ENCODE measurements around the gene DCST2.

DNA sequence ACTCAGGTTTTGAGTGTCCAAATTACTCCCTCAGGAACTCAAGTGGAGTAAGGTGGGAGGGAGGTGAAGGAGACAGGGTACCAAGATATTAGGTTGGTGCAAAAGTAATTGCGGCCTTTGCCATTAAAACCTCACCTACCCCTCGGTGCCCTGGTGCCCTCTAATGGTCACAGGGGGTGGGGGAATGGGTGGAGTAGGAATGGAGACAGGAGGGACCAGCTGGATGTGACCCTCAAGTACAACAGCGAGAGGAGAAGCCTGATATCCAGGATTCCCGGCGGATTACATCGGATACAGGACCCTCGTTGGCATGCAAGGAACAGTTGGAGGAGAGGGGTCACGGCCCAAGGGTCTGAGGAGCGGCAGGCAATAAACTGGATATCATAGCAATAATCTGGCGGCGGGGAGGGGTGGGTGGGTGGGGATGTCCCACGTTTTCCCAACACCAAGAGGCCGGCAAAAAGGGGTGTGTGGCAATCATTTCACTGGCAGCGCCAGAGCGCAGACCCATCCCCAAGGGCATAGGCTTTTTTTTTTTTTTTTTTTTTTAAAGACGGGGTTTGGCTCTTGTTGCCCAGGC, 35.3 kb downstream of the DCST2 start:
- TF ChIP-seq SUZ12 (IDR thresholded peaks at IDR 0.05; ENCODE audit: extremely low read depth, insufficient read depth, insufficient read length) = no peak
- TF ChIP-seq YY1 (IDR thresholded peaks at IDR 0.05; ENCODE audit: insufficient read depth, insufficient read length) = no peak
- no peak for TF ChIP-seq ZNF274 (IDR thresholded peaks at IDR 0.05; ENCODE audit: low read depth, low read length)
